ENCODE data around the gene TRDMT1. TPM values are rescaled to one million over a fixed set of nuclear protein-coding genes. Genes with fewer than 3 reads are reported as not detected.

TRDMT1 gene
- polyA plus RNA-seq, 3 donors: 3.1 to 6.6 (median 5.0) TPM

- H3K9ac ChIP-seq (ENCODE audit: insufficient read depth, low read length, poor library complexity, severe bottlenecking): no peak overlapping the region
- no peaks in the 10 kb centered on the region for H3K4me1 ChIP-seq (ENCODE audit: control insufficient read depth in 1 of 2, insufficient read depth in 2 of 2, low read length in 2 of 2)
- H3K36me3 ChIP-seq (replicated peaks in 1 of 2; ENCODE audit: control insufficient read depth in 1 of 2, insufficient read depth in 2 of 2, low read length in 2 of 2): no peaks in the 10 kb centered on the region
- Mint-ChIP-seq H3K27me3 (ENCODE audit: low read depth in 3 of 3) (no peaks in the 10 kb centered on the region), H3K4me1 (peaks cover 6% of the 10 kb centered on the region), H3K36me3 (no peaks in the 10 kb centered on the region), H3K27ac (peak overlapping the region in 1 of 7 donors; percentile 64), H3K9me3 (no peaks in the 10 kb centered on the region), H3K4me3 (no peak overlapping the region)
- TF ChIP-seq CTCF (IDR thresholded peaks at IDR 0.05): no peak
- no peak for DNase-seq
- H3K4me2 ChIP-seq (replicated peaks; ENCODE audit: extremely low read depth, low read length, poor library complexity, severe bottlenecking): no peak overlapping the region
- H3K27ac ChIP-seq (ENCODE audit: low read depth in 1 of 2, low read length in 2 of 2): no peak overlapping the region
- no peak overlapping the region for H2AFZ ChIP-seq (ENCODE audit: insufficient read depth, low read depth, low read length, poor library complexity, severe bottlenecking)
- WGBS (ENCODE audit: insufficient coverage): 83% methylated on average over 6 of the region's 7 CpGs
- H3K79me2 ChIP-seq (ENCODE audit: insufficient read depth, low read length): no peaks in the 10 kb centered on the region
- intact Hi-C loops (cut with micrococcal nuclease): no loop called here
- no peak overlapping the region for H3K4me3 ChIP-seq (replicated peaks in 1 of 3; ENCODE audit: low read depth in 2 of 3, low read length in 3 of 3)
- no peaks in the 10 kb centered on the region for H4K20me1 ChIP-seq (ENCODE audit: insufficient read depth, low read length)
- no peaks in the 10 kb centered on the region for H3K9me3 ChIP-seq (replicated peaks in 1 of 2; ENCODE audit: control insufficient read depth in 1 of 2, insufficient read depth in 1 of 2, low read length in 2 of 2)
- H3K27me3 ChIP-seq (ENCODE audit: control insufficient read depth in 2 of 2, insufficient read depth in 2 of 2, low read length in 2 of 2): no peaks in the 10 kb centered on the region
These were observed 87.5 kb downstream of the TRDMT1 start for GRCh38 chr10:17113889-17114540.

- intact Hi-C loops (cut with micrococcal nuclease): no loop called here
- no peak for DNase-seq
- no peaks in the 10 kb centered on the region for H3K9me3 Mint-ChIP-seq
These were observed 88.1 kb downstream of the TRDMT1 start for GRCh38 chr10:17113346-17113745.

More at GRCh38 chr10:17113346-17113745, 88.1 kb downstream of the TRDMT1 start:
- Histone ChIP-seq H4K20me1 (ENCODE audit: insufficient read depth, low read length) (no peaks in the 10 kb centered on the region), H3K27ac (ENCODE audit: low read depth in 1 of 2, low read length in 2 of 2) (no peak overlapping the region), H3K79me2 (ENCODE audit: insufficient read depth, low read length) (no peaks in the 10 kb centered on the region), H3K27me3 (ENCODE audit: control insufficient read depth in 2 of 2, insufficient read depth in 2 of 2, low read length in 2 of 2) (no peaks in the 10 kb centered on the region), H3K4me1 (ENCODE audit: control insufficient read depth in 1 of 2, insufficient read depth in 2 of 2, low read length in 2 of 2) (no peaks in the 10 kb centered on the region), H3K9me3 (replicated peaks in 1 of 2; ENCODE audit: control insufficient read depth in 1 of 2, insufficient read depth in 1 of 2, low read length in 2 of 2) (no peaks in the 10 kb centered on the region), H3K36me3 (replicated peaks in 1 of 2; ENCODE audit: control insufficient read depth in 1 of 2, insufficient read depth in 2 of 2, low read length in 2 of 2) (no peaks in the 10 kb centered on the region), H3K4me2 (replicated peaks; ENCODE audit: extremely low read depth, low read length, poor library complexity, severe bottlenecking) (no peak overlapping the region), H2AFZ (ENCODE audit: insufficient read depth, low read depth, low read length, poor library complexity, severe bottlenecking) (no peak overlapping the region), H3K4me3 (replicated peaks in 1 of 3; ENCODE audit: low read depth in 2 of 3, low read length in 3 of 3) (no peak overlapping the region), H3K9ac (ENCODE audit: insufficient read depth, low read length, poor library complexity, severe bottlenecking) (no peak overlapping the region)
- TF ChIP-seq CTCF (IDR thresholded peaks at IDR 0.05): no peak
- H3K4me1 Mint-ChIP-seq: peaks cover 6% of the 10 kb centered on the region
- WGBS (ENCODE audit: insufficient coverage): no CpG with 5 or more reads among the region's 4 CpGs
- no peak overlapping the region for H3K4me3 Mint-ChIP-seq
- H3K27ac Mint-ChIP-seq: no peak overlapping the region
- H3K27me3 Mint-ChIP-seq (ENCODE audit: low read depth in 3 of 3): no peaks in the 10 kb centered on the region
- no peaks in the 10 kb centered on the region for H3K36me3 Mint-ChIP-seq
